SH-SY5Y (cell line): ENCODE data around the gene SLC27A1.

Experiments
- GATA2 ChIP-seq: IDR thresholded peaks from 2 replicates; pipeline ENCODE4 v1.6.1; 2011; ENCODE audit warnings: mild to moderate bottlenecking, low read depth, low read length
- GATA3 ChIP-seq: IDR thresholded peaks from 2 replicates; pipeline ENCODE4 v1.6.1; 2011; ENCODE audit warnings: low read depth, mild to moderate bottlenecking, low read length, moderate library complexity

The SLC27A1 gene

DNA sequence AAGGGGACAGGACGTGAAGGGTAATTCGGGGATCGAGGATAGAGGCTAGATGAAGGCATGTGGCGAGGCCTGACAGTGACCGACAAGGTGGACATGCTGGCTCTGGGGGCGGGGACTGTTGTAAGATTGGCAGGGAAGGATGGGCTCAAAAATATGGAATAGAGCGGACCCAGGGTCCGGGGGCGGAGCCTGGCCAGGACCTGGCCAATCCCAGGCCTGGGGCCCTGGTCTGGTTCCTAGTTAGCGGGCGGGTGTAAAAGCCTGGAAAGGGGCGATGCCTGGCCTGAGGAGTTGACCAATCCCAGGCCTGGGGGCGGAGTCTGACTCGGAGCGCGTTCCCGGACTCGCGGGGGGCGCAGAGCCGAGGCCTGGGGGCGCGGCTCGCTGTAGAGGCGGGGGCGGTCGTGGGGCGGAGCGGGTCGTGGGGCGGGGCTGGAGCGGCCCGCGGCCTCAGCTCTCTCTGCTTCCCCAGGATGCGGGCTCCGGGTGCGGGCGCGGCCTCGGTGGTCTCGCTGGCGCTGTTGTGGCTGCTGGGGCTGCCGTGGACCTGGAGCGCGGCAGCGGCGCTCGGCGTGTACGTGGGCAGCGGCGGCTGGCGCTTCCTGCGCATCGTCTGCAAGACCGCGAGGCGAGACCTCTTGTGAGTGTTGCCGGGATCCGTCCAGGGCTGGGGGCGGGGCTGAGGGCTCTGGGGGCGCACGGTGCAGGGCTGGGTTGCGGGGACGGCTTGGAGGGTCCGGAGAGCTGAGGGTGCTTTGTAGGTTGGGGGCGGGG is at the start of gene SLC27A1:
Gene SLC27A1 (plus strand): TSS at position 457 of the 774 bp plus-strand sequence. CDS start 17 bp downstream, at position 474.
- no peak for TF ChIP-seq GATA2
- TF ChIP-seq GATA3 = no peak

DNA sequence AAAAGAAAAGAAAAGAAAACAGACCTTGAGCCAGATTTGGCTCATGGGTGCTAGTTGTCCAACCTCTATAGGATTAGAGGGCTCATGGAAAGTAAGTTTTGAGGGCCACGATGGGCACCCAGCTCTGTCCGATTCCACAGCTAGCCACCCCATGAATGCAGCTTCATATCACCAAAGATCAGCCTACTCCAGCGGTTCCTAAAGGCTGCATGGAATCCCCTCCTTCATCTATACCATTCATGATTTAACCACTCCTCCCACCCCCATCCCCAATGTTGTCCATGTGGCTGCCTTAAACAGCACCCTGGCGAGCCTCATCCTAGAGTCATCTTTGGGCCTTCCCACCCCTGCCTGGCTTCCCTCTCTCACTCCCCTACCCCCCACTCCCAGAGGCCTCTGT is 48.4 kb upstream of the SLC27A1 start:
- TF ChIP-seq GATA2 = no peak
- TF ChIP-seq GATA3 = no peak

DNA sequence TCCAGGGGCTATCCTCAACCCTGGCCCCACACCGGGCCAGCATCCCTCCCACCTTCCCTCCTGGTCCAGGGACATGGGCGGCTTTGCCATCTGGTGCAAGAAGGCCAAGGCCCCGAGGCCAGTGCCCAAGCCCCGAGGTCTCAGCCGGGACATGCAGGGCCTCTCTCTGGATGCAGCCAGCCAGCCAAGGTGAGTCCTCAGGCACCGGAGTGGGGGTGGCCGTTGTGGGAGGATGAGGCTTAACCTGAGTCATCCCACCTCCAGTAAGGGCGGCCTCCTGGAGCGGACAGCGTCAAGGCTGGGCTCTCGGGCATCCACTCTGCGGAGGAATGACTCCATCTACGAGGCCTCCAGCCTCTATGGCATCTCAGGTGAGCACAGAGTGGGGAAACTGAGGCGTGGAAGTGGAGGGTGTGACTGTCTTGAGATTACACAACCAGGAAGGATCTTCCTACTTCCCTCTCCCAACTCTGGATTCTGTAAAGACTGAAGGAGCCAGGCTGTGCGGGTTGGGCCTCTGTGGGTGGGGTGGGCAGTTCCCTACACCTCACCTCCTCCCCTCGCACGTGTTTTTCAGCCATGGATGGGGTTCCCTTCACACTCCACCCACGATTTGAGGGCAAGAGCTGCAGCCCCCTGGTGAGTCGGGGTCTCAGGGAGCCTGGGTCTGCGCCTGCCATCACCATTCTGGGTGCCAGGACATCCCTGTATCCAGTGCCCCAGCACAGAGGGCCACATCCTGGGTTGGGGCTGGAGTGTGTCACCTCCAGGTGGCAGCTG is 46.7 kb upstream of the SLC27A1 start:
- TF ChIP-seq GATA2 (no peak), GATA3 (no peak)

DNA sequence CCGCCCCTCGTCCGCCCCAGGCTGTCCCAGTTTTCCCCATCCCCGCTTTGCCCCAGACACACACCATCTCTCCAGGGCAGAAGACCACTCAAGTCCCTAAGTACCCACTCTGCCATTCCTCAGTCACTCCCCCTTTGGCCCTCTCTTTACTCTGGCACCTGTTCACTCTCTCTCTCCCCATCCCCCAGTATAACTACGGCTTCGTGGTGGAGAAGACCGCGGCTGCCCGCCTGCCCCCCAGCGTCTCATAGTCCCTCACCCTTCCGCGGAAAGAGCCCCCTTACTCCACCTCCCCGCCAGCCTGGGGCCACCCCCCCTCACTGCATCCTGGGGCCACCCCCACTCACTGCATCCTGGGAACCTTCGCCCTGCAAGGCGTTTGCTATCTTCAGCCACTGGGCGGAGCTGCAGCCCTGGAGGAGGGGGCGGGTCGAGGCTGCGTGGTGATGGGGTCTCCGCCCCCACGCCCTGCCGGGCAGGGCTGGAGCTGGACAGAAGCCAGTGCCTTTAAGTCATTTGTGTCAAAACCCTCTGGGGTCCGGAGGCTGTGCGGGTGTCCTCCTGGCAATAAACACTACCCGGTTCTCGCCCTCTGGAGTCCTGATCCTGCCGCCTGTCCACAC is 45.5 kb upstream of the SLC27A1 start:
- TF ChIP-seq GATA2 = no peak
- no peak for TF ChIP-seq GATA3

DNA sequence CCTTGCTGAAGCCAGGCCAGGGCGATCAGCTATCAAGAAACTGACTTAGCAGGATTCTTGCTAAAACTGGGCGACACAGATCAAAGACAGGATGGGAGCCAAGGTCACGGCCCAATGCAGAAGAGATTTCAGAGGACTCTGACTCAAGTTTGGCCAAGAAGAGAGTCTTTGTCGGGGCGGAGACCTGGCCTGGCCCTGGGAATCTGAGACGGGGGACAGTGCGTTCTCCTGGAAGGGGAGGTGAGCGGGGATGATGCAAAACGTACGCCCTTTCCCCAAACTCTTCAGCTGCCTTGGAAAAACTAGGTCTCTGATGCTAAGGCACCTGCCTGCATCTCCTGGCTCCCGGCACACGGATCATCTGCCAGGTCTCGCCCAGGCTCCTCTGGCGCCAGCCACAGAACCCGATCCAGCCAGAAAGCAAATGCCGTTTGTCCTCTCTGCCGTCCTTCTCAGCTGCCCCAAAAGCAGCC is 40.6 kb upstream of the SLC27A1 start:
- TF ChIP-seq GATA3 (no peak), GATA2 (no peak)

DNA sequence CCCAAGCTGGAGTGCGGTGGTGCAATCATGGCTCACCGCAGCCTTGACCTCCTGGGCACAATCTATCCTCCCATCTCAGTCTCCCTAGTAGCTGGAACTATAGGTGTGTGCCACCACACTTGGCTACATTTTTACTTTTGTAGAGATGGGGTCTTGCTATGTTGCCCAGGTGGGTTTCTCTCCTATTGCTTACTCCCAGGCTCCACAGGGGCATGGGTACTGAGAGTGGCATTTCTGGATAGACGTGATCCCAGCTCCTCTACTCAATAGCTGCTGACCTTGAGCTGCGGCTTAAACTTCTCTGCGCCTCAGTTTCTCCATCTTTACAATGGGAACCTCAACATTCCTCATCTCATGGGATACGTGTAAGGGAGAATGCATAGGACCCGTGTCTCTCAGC is 38.9 kb upstream of the SLC27A1 start:
- TF ChIP-seq GATA3 (no peak), GATA2 (no peak)

DNA sequence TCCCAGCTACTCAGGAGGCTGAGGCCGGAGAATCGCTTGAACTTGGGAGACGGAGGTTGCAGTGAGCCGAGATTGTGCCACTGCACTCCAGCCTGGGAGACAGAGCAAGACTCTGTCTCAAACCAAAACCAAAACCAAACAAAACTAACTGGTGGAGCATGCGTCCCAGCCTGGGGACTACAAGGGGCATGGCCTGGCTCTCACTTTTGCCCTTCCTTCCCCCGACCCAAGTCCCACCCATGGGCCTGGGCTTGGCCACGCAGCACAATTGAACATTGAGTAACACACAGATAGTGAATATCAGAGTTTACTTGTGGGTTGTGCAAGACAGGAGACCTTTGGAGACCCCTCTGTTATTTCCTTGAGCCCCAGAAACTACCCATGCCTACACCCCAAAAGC is 35.1 kb upstream of the SLC27A1 start:
- TF ChIP-seq GATA3 (no peak), GATA2 (no peak)

DNA sequence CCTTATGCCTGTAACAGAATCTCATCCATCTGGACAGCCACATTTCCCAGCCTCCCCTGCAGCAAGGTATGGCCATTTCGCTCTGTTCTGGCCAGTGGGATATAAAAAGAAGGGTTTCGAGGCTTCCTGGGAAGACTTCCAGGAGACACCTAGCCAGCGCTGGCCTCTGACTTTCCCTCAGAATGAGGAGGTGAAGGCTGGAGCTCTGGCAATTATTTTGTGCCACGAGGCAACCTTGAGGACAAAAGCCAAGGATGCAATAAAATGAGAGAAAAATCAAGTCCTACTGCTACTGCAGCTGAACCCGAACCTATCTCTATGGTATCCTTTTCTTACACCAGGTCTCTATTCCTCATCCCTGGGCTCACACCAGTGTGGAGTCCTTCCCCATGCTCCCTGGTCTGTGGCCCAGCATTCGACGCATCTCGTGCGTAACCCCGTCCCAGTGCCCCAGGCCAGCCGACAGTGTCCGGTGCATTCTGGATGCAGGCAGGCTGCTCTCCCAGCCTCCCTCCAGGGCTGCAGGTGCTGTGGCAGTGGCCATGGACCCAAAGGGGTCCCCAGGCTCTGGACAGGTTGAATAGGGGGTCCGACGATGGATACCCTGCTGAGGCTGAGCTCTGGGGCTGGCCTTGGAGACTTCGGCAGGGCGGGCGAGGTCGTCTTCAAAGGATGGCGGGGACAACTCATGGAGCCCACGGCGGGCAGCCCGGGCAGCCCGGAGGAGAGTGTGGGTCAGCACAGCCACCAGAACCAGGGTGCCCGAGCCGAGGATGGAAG is 34.0 kb upstream of the SLC27A1 start:
- TF ChIP-seq GATA2 (no peak), GATA3 (no peak)

DNA sequence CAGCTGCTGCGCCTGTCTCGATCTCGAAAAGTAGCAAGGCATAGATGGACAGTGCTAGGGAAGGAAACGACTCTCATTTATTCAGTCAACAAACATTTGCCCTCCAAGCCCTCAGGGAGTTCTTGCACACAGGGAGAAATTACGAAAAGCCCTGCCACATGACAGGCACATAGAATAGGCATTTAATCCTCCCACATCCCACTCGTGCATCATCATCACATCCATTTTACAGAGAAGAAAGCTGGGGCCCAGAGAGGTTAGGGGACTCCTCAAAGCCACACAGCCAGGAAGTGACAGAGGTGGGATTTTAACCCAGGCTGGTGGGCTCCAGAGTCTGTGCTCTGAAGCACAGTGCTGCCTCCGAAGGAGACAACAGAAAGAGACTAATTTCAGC is 33.5 kb upstream of the SLC27A1 start:
- TF ChIP-seq GATA2 (no peak), GATA3 (no peak)

DNA sequence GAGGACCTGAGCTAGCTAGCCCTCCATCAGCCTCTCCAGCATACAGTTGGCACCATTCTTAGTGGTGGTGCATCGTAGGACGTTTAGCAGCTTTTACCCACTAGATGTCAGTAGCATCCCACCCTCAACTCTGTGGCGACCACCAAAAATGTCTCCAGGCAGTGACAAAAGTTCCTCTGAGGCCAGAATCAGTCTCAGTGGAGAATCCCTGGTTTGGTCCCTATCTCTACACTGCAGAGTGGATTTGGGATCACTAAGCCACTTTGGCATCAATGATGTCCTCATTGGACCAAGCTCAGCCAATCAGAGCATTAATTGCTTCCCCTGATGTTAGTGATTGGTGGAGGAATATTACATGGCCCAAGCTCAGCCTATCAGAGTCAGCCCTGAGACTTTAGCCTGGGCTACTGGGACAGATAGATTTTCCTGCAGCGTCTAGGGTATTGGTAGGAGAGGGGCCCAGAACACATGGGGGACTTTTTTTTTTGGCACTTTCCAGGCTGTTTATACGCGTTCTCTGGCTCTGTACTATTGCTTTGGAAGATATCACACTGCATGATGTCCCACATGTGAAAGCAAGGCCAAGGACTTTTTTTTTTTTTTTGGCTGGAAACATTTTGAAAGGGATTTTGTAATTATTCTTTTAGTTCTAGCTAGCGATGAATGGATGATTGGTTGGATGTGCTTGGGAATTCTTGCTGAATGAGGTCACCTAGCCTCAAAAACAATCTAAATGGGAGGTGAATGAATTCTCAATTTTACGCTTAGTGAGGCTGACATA is 28.9 kb upstream of the SLC27A1 start:
- no peak for TF ChIP-seq GATA3

DNA sequence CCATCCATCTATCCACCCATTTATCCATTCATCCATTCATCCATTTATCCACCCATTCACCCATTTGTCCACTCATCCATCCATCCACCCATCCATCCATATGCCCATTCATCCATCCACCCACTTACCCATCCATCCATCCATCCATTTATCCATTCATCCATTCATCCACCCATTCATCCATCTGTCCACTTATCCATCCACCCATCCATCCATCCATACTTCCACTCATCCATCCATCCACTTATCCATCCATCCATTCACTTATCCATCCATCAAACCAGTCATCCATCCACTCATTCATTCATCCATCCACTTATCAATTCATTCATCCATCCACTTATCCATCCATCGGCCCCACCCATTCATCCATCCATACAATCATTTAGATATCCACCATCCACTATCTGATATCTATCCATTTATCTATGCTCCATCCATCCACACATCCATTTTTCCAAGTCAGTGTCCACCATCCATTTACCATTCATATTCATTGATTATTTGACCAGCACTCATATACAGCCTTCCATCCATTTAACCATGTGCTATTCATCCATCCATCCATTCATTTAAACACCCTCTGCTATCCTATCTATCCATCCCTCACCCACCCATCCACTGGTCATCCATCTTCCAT is 24.7 kb upstream of the SLC27A1 start:
- TF ChIP-seq GATA3 (no peak), GATA2 (no peak)

DNA sequence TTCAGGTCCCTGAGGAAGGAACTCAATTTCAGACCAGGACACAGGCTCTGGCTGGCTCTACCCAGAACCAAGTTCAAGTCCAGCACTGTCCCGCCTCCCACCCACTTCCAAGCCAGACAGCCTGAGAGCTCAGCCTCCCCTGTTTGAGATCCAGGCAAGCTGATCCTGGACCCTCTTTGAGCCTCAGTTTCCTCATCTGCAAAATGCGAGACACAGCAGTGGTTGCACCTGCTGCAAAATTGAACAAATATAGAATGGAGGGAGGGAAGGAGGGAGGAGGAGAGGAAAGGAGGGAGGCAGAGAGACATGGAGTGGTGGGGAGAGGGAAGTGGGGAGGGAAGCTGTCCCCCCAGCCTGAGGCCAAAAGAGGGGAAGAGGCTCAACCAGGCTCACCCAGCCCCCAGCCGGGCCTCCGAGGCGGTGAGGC is 22.6 kb upstream of the SLC27A1 start:
- no peak for TF ChIP-seq GATA3
- TF ChIP-seq GATA2 = no peak
